Measurements from ENCODE around the gene SYNE1.

DNA sequence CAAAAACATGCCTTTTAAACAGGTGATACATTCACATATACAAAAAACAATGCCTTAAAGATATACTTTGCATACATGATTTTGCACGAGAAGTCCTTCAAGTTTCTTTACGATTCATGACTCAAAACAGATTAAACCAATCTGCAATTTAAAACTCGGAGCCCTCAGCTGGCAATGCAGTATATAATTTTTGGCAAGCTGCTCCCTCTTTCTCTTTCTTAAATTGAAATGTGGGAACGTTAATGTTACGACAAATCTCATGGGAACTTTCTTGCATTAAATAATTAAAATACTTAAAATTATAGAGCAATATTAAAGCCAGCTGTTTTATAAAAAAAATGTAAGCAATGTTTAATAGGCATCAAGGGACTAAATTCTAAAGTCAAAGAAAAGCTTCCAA lies 495.1 kb downstream of the SYNE1 start:
- no peak for TF ChIP-seq BACH1 (IDR thresholded peaks at IDR 0.05; ENCODE audit: borderline replicate concordance)
- TF ChIP-seq CBX5 (IDR thresholded peaks at IDR 0.05; ENCODE audit: low read depth), result no peak
- no peak for TF ChIP-seq EP300 (IDR thresholded peaks at IDR 0.05; ENCODE audit: borderline replicate concordance in 1 of 2, control insufficient read depth in 1 of 2, low read depth in 2 of 2, low read length in 2 of 2)
- no peak for TF ChIP-seq TAF1 (IDR thresholded peaks at IDR 0.05; ENCODE audit: borderline replicate concordance, low read depth, low read length)
- TF ChIP-seq HDAC2 (IDR thresholded peaks at IDR 0.05), result no peak
